Stomach (tissue), 4 donors: ENCODE results near the gene MYO3B.

Experiments used
- CTCF ChIP-seq, 7 experiments: fragments of 450-650 bp in 4 of 7; fragments of 200-600 bp in 3 of 7; sonication (generic) in 3 of 7; IDR thresholded peaks; one replicate each; pipeline ENCODE4 v1.5.1; 2016 to 2019; ENCODE audit warnings: antibody characterized with exemption in 7 of 7, control low read depth in 2 of 7, mild to moderate bottlenecking in 1 of 7
- POLR2A ChIP-seq, 4 donors: fragments of 450-650 bp; IDR thresholded peaks; one replicate each; pipeline ENCODE4 v1.6.1; 2016; ENCODE audit warnings: antibody characterized with exemption in 4 of 4, control low read depth in 2 of 4, mild to moderate bottlenecking in 1 of 4, moderate library complexity in 1 of 4

DNA sequence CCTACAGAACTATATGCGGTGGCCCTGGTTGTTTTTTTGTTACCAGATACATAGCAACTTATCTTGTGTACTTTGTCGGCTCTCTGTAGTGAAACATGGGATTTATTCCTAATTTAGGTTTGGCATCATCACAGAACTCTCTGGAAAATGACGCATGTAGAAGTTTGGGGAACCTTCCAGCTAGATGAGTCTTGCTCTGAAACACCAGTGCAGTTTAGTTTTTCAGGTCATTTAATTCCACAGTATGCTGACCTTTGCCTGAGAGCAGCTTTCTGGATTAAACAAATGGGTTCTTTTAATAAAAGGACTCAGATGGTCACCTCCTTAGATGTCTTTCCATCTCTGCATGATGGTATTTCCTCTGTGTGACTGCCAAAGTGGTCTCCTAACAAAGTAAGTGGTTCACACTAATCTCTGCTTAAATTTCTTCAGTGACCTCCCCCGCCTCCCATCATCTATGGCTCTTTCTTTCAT is 39.9 kb downstream of the MYO3B start:
- TF ChIP-seq POLR2A (IDR thresholded peaks at IDR 0.05) = no peak
- no peak for TF ChIP-seq CTCF (IDR thresholded peaks at IDR 0.05)
